Ascending aorta (tissue), 2 donors: ENCODE results near the gene FLNB. TPM values are rescaled to one million over a fixed set of nuclear protein-coding genes. Genes with fewer than 3 reads are reported as not detected.
A peak's percentile ranks its signal among the peaks of the same experiment; 100 is the strongest.

Experiments used
- DNase-seq, 2 donors: peaks; one replicate each; pipeline ENCODE4 v3.0.0-alpha.2; 2019; ENCODE audit warnings: low spot score in 2 of 2
- H3K27ac ChIP-seq, 2 donors: fragments of 200-600 bp; sonication (generic); one replicate each; pipeline ENCODE4 v1.5.1; 2016 to 2017; ENCODE audit warnings: mild to moderate bottlenecking in 1 of 2
- H3K27me3 ChIP-seq: fragments of 200-600 bp; sonication (generic); one replicate; pipeline ENCODE4 v1.5.1; 2017
- H3K36me3 ChIP-seq, 2 donors: fragments of 200-600 bp; sonication (generic); one replicate each; pipeline ENCODE4 v1.5.1; 2016
- H3K4me1 ChIP-seq, 2 donors: fragments of 200-600 bp; sonication (generic); one replicate each; pipeline ENCODE4 v1.5.1; 2016 to 2017; ENCODE audit warnings: mild to moderate bottlenecking in 1 of 2
- H3K4me3 ChIP-seq, 2 donors: fragments of 200-600 bp; sonication (generic); one replicate each; pipeline ENCODE4 v1.5.1; 2016 to 2017; ENCODE audit warnings: mild to moderate bottlenecking in 1 of 2
- H3K9me3 ChIP-seq, 2 donors: fragments of 200-600 bp; sonication (generic); one replicate each; pipeline ENCODE4 v1.5.1; 2016
- CTCF ChIP-seq, 3 experiments: fragments of 200-600 bp in 2 of 3; fragments of 450-650 bp in 1 of 3; sonication (generic) in 2 of 3; IDR thresholded peaks; one replicate each; pipeline ENCODE4 v1.5.1; 2016 to 2019; ENCODE audit warnings: antibody characterized with exemption in 3 of 3, mild to moderate bottlenecking in 1 of 3, moderate library complexity in 1 of 3
- intact Hi-C: fragments of 100-400 bp; cut with DNase I; formaldehyde crosslinking; loops from one replicate; pipeline ENCODE4 v1.15.1; 2023
- total RNA-seq: library from RNA; depleted of rRNA; stranded (reverse); fragments of >200 nt; gene quantifications from one replicate; pipeline ENCODE4 v1.1.0, GENCODE V29; 2016

The FLNB gene
- total RNA-seq, 1 donor from 2014 or later = 144 TPM

GRCh38 chr3:58134468-58134867, 126.2 kb downstream of the FLNB start:
- H3K27ac ChIP-seq = peak overlapping the region; percentile 69 to 85
- TF ChIP-seq CTCF (IDR thresholded peaks at IDR 0.05) = no peak
- intact Hi-C loops = no loop called here
- peaks cover 3 to 4% of the 10 kb centered on the region in 2 donors for H3K4me1 ChIP-seq
- H3K9me3 ChIP-seq = no peaks in the 10 kb centered on the region
- DNase-seq = no peak
- H3K4me3 ChIP-seq = no peak overlapping the region
- H3K27me3 ChIP-seq = no peaks in the 10 kb centered on the region
- peaks cover 54 to 92% of the 10 kb centered on the region in 2 donors for H3K36me3 ChIP-seq

DNA sequence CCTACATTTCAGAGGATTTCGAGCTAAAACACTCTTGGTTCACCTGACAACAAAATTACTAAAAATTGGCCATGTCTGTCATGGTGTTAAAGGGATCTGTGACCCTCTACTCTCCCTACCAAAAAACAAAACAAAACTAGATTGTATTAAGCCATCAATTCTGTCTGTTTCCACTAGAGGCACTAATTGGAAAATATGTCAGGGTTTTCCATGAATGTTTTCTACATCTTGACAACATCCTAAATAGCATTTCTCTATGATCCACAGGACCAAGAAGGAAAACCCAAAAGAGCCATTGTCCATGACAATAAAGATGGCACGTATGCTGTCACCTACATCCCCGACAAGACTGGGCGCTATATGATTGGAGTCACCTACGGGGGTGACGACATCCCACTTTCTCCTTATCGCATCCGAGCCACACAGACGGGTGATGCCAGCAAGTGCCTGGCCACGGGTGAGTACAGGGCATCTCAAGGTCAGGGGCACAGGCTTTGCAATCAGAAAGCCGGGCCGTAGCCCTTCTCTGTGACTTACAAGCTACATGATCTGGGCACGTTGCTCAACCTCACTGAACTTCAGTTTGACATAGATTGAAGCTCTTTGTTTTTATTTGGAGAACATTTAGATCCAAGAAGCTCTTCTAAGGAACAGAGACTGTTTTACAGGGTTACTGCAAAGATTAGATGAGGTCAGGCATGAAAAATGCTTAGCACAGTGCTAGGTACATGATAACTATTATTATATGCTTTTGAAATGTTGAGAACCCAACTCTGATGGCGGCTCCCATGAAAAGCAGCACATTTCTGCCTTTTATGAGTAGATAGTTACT, 127.7 kb downstream of the FLNB start:
- TF ChIP-seq CTCF (IDR thresholded peaks at IDR 0.05) = peak in 2 of 3 experiments; percentile 33 to 47
- peaks cover 63 to 100% of the 10 kb centered on the region in 2 donors for H3K36me3 ChIP-seq
- intact Hi-C loops = no loop called here

GRCh38 chr3:58137306-58137705, 129.1 kb downstream of the FLNB start:
- H3K9me3 ChIP-seq = no peaks in the 10 kb centered on the region
- H3K36me3 ChIP-seq = peaks cover 66 to 100% of the 10 kb centered on the region in 2 donors
- no peak for DNase-seq
- intact Hi-C loops = no loop called here
- no peak overlapping the region for H3K4me3 ChIP-seq
- TF ChIP-seq CTCF (IDR thresholded peaks at IDR 0.05) = no peak
- H3K27me3 ChIP-seq = no peaks in the 10 kb centered on the region
- H3K4me1 ChIP-seq = peaks cover 3 to 4% of the 10 kb centered on the region in 2 donors
- no peak overlapping the region for H3K27ac ChIP-seq

More for the DNA sequence above, 127.7 kb downstream of the FLNB start:
- H3K9me3 ChIP-seq = no peaks in the 10 kb centered on the region
- peaks cover 3 to 4% of the 10 kb centered on the region in 2 donors for H3K4me1 ChIP-seq
- H3K27me3 ChIP-seq = no peaks in the 10 kb centered on the region
- DNase-seq = no peak
- H3K4me3 ChIP-seq = no peak overlapping the region
- H3K27ac ChIP-seq = peak overlapping the region; percentile 69 to 85

DNA sequence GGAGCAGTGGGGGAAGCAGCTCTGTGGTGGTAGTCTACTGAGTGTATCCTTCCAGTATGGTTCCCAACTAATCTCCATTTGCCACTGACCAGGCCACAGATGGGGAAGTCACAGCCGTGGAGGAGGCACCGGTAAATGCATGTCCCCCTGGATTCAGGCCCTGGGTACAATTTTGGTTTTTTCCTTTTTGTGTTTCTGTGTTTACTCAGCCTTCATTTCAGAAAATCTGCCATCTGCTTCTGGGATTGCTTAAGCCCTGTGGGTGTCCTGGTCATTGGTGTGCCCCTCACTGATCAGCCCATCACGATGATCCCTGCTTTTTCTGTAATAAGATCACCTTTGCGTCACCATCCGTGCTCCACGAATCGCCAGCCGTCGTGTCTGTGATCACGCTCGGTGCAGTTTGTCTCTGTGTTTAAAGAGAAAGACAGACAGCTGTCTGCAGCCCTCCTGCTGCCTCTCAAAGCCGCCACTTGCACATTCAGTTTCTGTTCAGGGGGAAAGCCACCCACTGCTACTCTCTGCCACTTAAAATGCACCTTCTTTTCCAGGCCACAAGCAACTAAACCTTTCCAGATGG, 133.6 kb downstream of the FLNB start:
- intact Hi-C loops = no loop called here

GRCh38 chr3:58143417-58144055, 135.3 kb downstream of the FLNB start:
- Histone ChIP-seq H3K4me1 (no peaks in the 10 kb centered on the region), H3K27ac (no peak overlapping the region), H3K27me3 (no peaks in the 10 kb centered on the region), H3K9me3 (no peaks in the 10 kb centered on the region), H3K4me3 (no peak overlapping the region), H3K36me3 (peaks cover 78 to 99% of the 10 kb centered on the region in 2 donors)
- DNase-seq = no peak
- intact Hi-C loops = no loop called here
- TF ChIP-seq CTCF (IDR thresholded peaks at IDR 0.05) = no peak

More for the DNA sequence above, 133.6 kb downstream of the FLNB start:
- H3K27me3 ChIP-seq = no peaks in the 10 kb centered on the region
- TF ChIP-seq CTCF (IDR thresholded peaks at IDR 0.05) = no peak
- H3K27ac ChIP-seq = no peak overlapping the region
- no peak overlapping the region for H3K4me3 ChIP-seq
- peaks cover 76 to 99% of the 10 kb centered on the region in 2 donors for H3K36me3 ChIP-seq
- no peaks in the 10 kb centered on the region for H3K4me1 ChIP-seq
- no peaks in the 10 kb centered on the region for H3K9me3 ChIP-seq
- no peak for DNase-seq
